HEK293 (cell line): ENCODE results near the gene CSGALNACT2.

Experiments used
- CTCF ChIA-PET: fragments of 350-600 bp; formaldehyde crosslinking; extraction: SDS; loops from one replicate; lab custom pipeline; 2021; ENCODE audit warnings: antibody characterized with exemption; lab: Yijun Ruan, JAX
- POLR2A ChIA-PET: fragments of 300-600 bp; formaldehyde crosslinking; extraction: SDS; loops from one replicate; lab custom pipeline; 2020; ENCODE audit warnings: antibody characterized with exemption, inconsistent platforms; lab: Yijun Ruan, JAX
- H3K27ac ChIP-seq: fragments of 200-500 bp; sonication (Bioruptor generic); 2 replicates; pipeline ENCODE4 v1.5.1; 2014; ENCODE audit warnings: low read depth, low read length, control low read depth, inconsistent platforms; ENCODE audit errors: extremely low read depth
- H3K36me3 ChIP-seq, 2 experiments: fragments of 200-500 bp in 1 of 2; sonication (Bioruptor generic) in 1 of 2; 1 replicate in 1 of 2; 2 replicates in 1 of 2; pipeline ENCODE4 v1.5.1; 2014 to 2017; ENCODE audit warnings: inconsistent platforms in 2 of 2, low read length in 2 of 2; ENCODE audit not compliant: control insufficient read depth in 2 of 2, insufficient read depth in 1 of 2
- H3K4me1 ChIP-seq: fragments of 200-500 bp; sonication (Bioruptor generic); 2 replicates; pipeline ENCODE4 v1.5.1; 2014; ENCODE audit warnings: mild to moderate bottlenecking, low read length, inconsistent platforms; ENCODE audit not compliant: control insufficient read depth, insufficient read depth
- H3K4me3 ChIP-seq: 2 replicates; pipeline ENCODE4 v1.5.1; 2011; ENCODE audit warnings: low read depth, mild to moderate bottlenecking, control low read depth, low read length, moderate library complexity
- H3K9me3 ChIP-seq: fragments of 200-500 bp; sonication (Bioruptor generic); 2 replicates; pipeline ENCODE4 v1.5.1; 2014; ENCODE audit warnings: low read depth, low read length, inconsistent platforms; ENCODE audit not compliant: control insufficient read depth, insufficient read depth
- GLIS1 ChIP-seq: fragments of 450-650 bp; formaldehyde crosslinking; IDR thresholded peaks from 2 replicates; pipeline ENCODE4 v1.5.1; 2016; ENCODE audit warnings: missing biosample characterization, missing genetic modification characterization
- HOXC10 ChIP-seq: sonication (generic); formaldehyde crosslinking; IDR thresholded peaks from 2 replicates; pipeline ENCODE4 v1.8.1; 2023; ENCODE audit warnings: mild to moderate bottlenecking, missing genetic modification reagents
- KLF9 ChIP-seq: fragments of 450-650 bp; formaldehyde crosslinking; IDR thresholded peaks from 2 replicates; pipeline ENCODE4 v1.5.1; 2016; ENCODE audit warnings: missing biosample characterization, missing genetic modification characterization, low read depth
- MZF1 ChIP-seq: fragments of 450-650 bp; formaldehyde crosslinking; IDR thresholded peaks from 2 replicates; pipeline ENCODE4 v1.5.1; 2017; ENCODE audit warnings: missing biosample characterization, missing genetic modification characterization, borderline replicate concordance
- PRDM2 ChIP-seq: fragments of 450-650 bp; formaldehyde crosslinking; IDR thresholded peaks from 2 replicates; pipeline ENCODE4 v1.5.1; 2016; ENCODE audit warnings: missing biosample characterization, missing genetic modification characterization, borderline replicate concordance
- WT1 ChIP-seq: fragments of 450-650 bp; formaldehyde crosslinking; IDR thresholded peaks from 2 replicates; pipeline ENCODE4 v1.5.1; 2016; ENCODE audit warnings: missing biosample characterization, missing genetic modification characterization
- ZBTB10 ChIP-seq: fragments of 450-650 bp; formaldehyde crosslinking; IDR thresholded peaks from 2 replicates; pipeline ENCODE4 v1.5.1; 2016; ENCODE audit warnings: missing biosample characterization, missing genetic modification characterization
- ZBTB6 ChIP-seq: fragments of 450-650 bp; formaldehyde crosslinking; IDR thresholded peaks from 2 replicates; pipeline ENCODE4 v1.5.1; 2017; ENCODE audit warnings: missing biosample characterization, missing genetic modification characterization
- ZBTB7A ChIP-seq: fragments of 450-650 bp; formaldehyde crosslinking; IDR thresholded peaks from 2 replicates; pipeline ENCODE4 v1.5.1; 2016; ENCODE audit warnings: low read depth, missing biosample characterization, missing genetic modification characterization
- ZBTB8A ChIP-seq: fragments of 450-650 bp; formaldehyde crosslinking; IDR thresholded peaks from 2 replicates; pipeline ENCODE4 v1.5.1; 2016; ENCODE audit warnings: missing biosample characterization, missing genetic modification characterization
- ZIC2 ChIP-seq: fragments of 450-650 bp; formaldehyde crosslinking; IDR thresholded peaks from 2 replicates; pipeline ENCODE4 v1.5.1; 2016; ENCODE audit warnings: missing biosample characterization, missing genetic modification characterization
- ZNF174 ChIP-seq: fragments of 450-650 bp; formaldehyde crosslinking; IDR thresholded peaks from 2 replicates; pipeline ENCODE4 v1.5.0; 2017; ENCODE audit warnings: missing biosample characterization, mild to moderate bottlenecking, missing genetic modification characterization
- ZNF292 ChIP-seq: fragments of 450-650 bp; formaldehyde crosslinking; IDR thresholded peaks from 2 replicates; pipeline ENCODE4 v1.5.1; 2016; ENCODE audit warnings: low read depth, missing biosample characterization, missing genetic modification characterization, borderline replicate concordance
- ZNF302 ChIP-seq: fragments of 450-650 bp; formaldehyde crosslinking; IDR thresholded peaks from 2 replicates; pipeline ENCODE4 v1.5.1; 2016; ENCODE audit warnings: missing biosample characterization, missing genetic modification characterization, low read depth
- ZNF354C ChIP-seq: fragments of 450-650 bp; formaldehyde crosslinking; IDR thresholded peaks from 2 replicates; pipeline ENCODE4 v1.5.1; 2016; ENCODE audit warnings: missing biosample characterization, missing genetic modification characterization, low read depth, borderline replicate concordance
- ZNF37A ChIP-seq: fragments of 450-650 bp; IDR thresholded peaks from 2 replicates; pipeline ENCODE4 v1.5.1; 2018; ENCODE audit warnings: missing biosample characterization, missing genetic modification characterization
- ZNF426 ChIP-seq: fragments of 450-650 bp; formaldehyde crosslinking; IDR thresholded peaks from 2 replicates; pipeline ENCODE4 v1.5.1; 2017; ENCODE audit warnings: missing biosample characterization, missing genetic modification characterization, mild to moderate bottlenecking, inconsistent platforms, moderate library complexity
- ZNF530 ChIP-seq: fragments of 450-650 bp; formaldehyde crosslinking; IDR thresholded peaks from 2 replicates; pipeline ENCODE4 v1.5.1; 2016; ENCODE audit warnings: low read depth, missing biosample characterization, missing genetic modification characterization
- ZNF544 ChIP-seq: fragments of 450-650 bp; formaldehyde crosslinking; IDR thresholded peaks from 2 replicates; pipeline ENCODE4 v1.5.0; 2017; ENCODE audit warnings: missing biosample characterization, missing genetic modification characterization
- ZNF660 ChIP-seq: fragments of 450-650 bp; IDR thresholded peaks from 2 replicates; pipeline ENCODE4 v1.5.1; 2018; ENCODE audit warnings: missing biosample characterization, mild to moderate bottlenecking, missing genetic modification characterization

The CSGALNACT2 gene

GRCh38 chr10:43122826-43123225 is 15.4 kb upstream of the CSGALNACT2 start (continued):
- no peak for TF ChIP-seq ZBTB10 (tag by site-specific recombination)
- TF ChIP-seq ZNF426 (tag by site-specific recombination) = no peak
- TF ChIP-seq PRDM2 = no peak
- no peak for TF ChIP-seq ZNF302 (tag by site-specific recombination)

GRCh38 chr10:43123361-43124093 is 14.7 kb upstream of the CSGALNACT2 start:
- Histone ChIP-seq H3K4me3 (no peak overlapping the region), H3K36me3 (no peaks in the 10 kb centered on the region), H3K27ac (no peak overlapping the region), H3K9me3 (no peaks in the 10 kb centered on the region), H3K4me1 (no peaks in the 10 kb centered on the region)
- ChIA-PET POLR2A (no interaction called here), CTCF (no interaction called here)
- TF ChIP-seq ZNF354C (tag by site-specific recombination) = no peak
- no peak for TF ChIP-seq HOXC10 (CRISPR knock-in tag)
- no peak for TF ChIP-seq ZNF37A
- no peak for TF ChIP-seq MZF1 (tag by site-specific recombination)
- no peak for TF ChIP-seq ZNF530 (tag by site-specific recombination)
- no peak for TF ChIP-seq ZNF544 (tag by site-specific recombination)
- peak; percentile 93 for TF ChIP-seq GLIS1 (tag by site-specific recombination)
- no peak for TF ChIP-seq ZBTB7A (tag by site-specific recombination)
- TF ChIP-seq ZIC2 (tag by site-specific recombination) = peak; percentile 81
- TF ChIP-seq KLF9 (tag by site-specific recombination) = no peak
- TF ChIP-seq ZNF174 (tag by site-specific recombination) = no peak
- TF ChIP-seq ZBTB6 (tag by site-specific recombination) = no peak
- no peak for TF ChIP-seq ZBTB8A (tag by site-specific recombination)
- no peak for TF ChIP-seq ZNF292 (tag by site-specific recombination)
- TF ChIP-seq WT1 = no peak
- TF ChIP-seq ZNF660 (tag by site-specific recombination) = no peak
